Neutrophil (primary cell): Measurements from ENCODE around the gene RAD51B.

Experiments used
- H3K27ac ChIP-seq: fragments of 200-600 bp; sonication (generic); 2 replicates; pipeline ENCODE4 v1.5.1; 2016; ENCODE audit warnings: mild to moderate bottlenecking, moderate library complexity
- H3K27me3 ChIP-seq: fragments of 200-600 bp; sonication (generic); 2 replicates; pipeline ENCODE4 v1.6.0; 2016; ENCODE audit warnings: mild to moderate bottlenecking
- H3K36me3 ChIP-seq: fragments of 200-600 bp; sonication (generic); 2 replicates; pipeline ENCODE4 v1.5.1; 2017
- H3K4me1 ChIP-seq, 2 experiments: fragments of 200-600 bp in 1 of 2; sonication (generic) in 1 of 2; 1 replicate in 1 of 2; 2 replicates in 1 of 2; pipeline versions ENCODE4 v1.5.1 to v1.6.1; 2013 to 2016; ENCODE audit warnings: low read depth in 1 of 2, low read length in 1 of 2, mild to moderate bottlenecking in 1 of 2, moderate library complexity in 1 of 2; ENCODE audit not compliant: control insufficient read depth in 1 of 2, insufficient read depth in 1 of 2
- H3K4me3 ChIP-seq, 2 experiments: fragments of 200-600 bp in 1 of 2; sonication (generic) in 1 of 2; 1 replicate in 1 of 2; 2 replicates in 1 of 2; pipeline ENCODE4 v1.5.1; 2013 to 2016; ENCODE audit warnings: low read depth in 1 of 2, low read length in 1 of 2, mild to moderate bottlenecking in 1 of 2, moderate library complexity in 1 of 2
- H3K9me3 ChIP-seq: fragments of 200-600 bp; sonication (generic); 2 replicates; pipeline ENCODE4 v1.5.1; 2016
- CTCF ChIP-seq: fragments of 200-600 bp; sonication (generic); IDR thresholded peaks from 2 replicates; pipeline ENCODE4 v1.5.1; 2016; ENCODE audit warnings: antibody characterized with exemption

RAD51B gene

GRCh38 chr14:68633131-68633991 is 813.8 kb downstream of the RAD51B start:
- no peaks in the 10 kb centered on the region for H3K36me3 ChIP-seq
- H3K27ac ChIP-seq: peak overlapping the region; percentile 40
- no peak overlapping the region for H3K4me3 ChIP-seq
- peaks cover 7 to 10% of the 10 kb centered on the region in 2 experiments for H3K4me1 ChIP-seq
- no peak for TF ChIP-seq CTCF
- H3K27me3 ChIP-seq: peaks cover 34% of the 10 kb centered on the region
- no peaks in the 10 kb centered on the region for H3K9me3 ChIP-seq

GRCh38 chr14:68634332-68634731 is 814.8 kb downstream of the RAD51B start:
- peaks cover 4 to 6% of the 10 kb centered on the region in 2 experiments for H3K4me1 ChIP-seq
- H3K9me3 ChIP-seq: no peaks in the 10 kb centered on the region
- no peak overlapping the region for H3K27ac ChIP-seq
- H3K36me3 ChIP-seq: no peaks in the 10 kb centered on the region
- H3K4me3 ChIP-seq: no peak overlapping the region
- peaks cover 24% of the 10 kb centered on the region for H3K27me3 ChIP-seq
- no peak for TF ChIP-seq CTCF

GRCh38 chr14:68634874-68635595 is 815.5 kb downstream of the RAD51B start:
- peaks cover 4 to 6% of the 10 kb centered on the region in 2 experiments for H3K4me1 ChIP-seq
- H3K27ac ChIP-seq: no peak overlapping the region
- TF ChIP-seq CTCF: no peak

GRCh38 chr14:68636597-68636996 is 817.0 kb downstream of the RAD51B start:
- Histone ChIP-seq H3K27ac (no peak overlapping the region), H3K27me3 (peaks cover 2% of the 10 kb centered on the region), H3K4me3 (no peak overlapping the region), H3K4me1 (peaks cover 4 to 6% of the 10 kb centered on the region in 2 experiments), H3K36me3 (no peaks in the 10 kb centered on the region), H3K9me3 (no peaks in the 10 kb centered on the region)
- TF ChIP-seq CTCF: no peak

More at GRCh38 chr14:68634874-68635595, 815.5 kb downstream of the RAD51B start:
- Histone ChIP-seq H3K9me3 (no peaks in the 10 kb centered on the region), H3K4me3 (no peak overlapping the region), H3K27me3 (peaks cover 17% of the 10 kb centered on the region), H3K36me3 (no peaks in the 10 kb centered on the region)

- Histone ChIP-seq H3K27ac (no peak overlapping the region), H3K4me3 (no peak overlapping the region), H3K4me1 (peaks cover 4 to 6% of the 10 kb centered on the region in 2 experiments)
These were observed 817.8 kb downstream of the RAD51B start for GRCh38 chr14:68637106-68638021.

More at GRCh38 chr14:68637106-68638021, 817.8 kb downstream of the RAD51B start:
- Histone ChIP-seq H3K27me3 (no peaks in the 10 kb centered on the region), H3K36me3 (no peaks in the 10 kb centered on the region), H3K9me3 (no peaks in the 10 kb centered on the region)
- TF ChIP-seq CTCF: no peak
